CD4-positive, alpha-beta T cell treated with Interleukin-2 at 100 ng/mL for 4 hours (primary cell): ENCODE results near the gene PGAP6.

ENCODE experiments used
- DNase-seq: peaks from one replicate; pipeline ENCODE4 v3.0.0-alpha.2; 2020; ENCODE audit warnings: low spot score

Gene PGAP6

DNA sequence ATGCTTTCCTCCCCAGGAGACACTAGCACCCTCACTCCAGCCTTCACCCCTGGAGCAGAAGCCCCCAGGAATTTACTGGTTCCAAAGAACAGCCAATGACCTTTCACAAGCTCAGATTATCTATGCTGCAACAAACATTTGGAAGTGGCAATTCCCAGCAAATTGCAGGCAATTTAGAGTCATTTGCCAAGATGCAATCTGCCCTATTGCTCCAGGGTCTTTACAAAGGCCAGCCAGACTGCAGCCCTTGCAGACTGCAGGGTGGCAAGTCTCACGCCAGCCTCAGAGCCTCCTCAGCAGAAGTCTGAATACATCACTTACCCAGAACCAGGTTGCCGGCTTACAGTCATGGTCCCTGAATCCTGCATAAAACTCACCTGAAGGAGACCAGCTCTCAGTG is 51.0 kb downstream of the PGAP6 start:
- DNase-seq: no peak

DNA sequence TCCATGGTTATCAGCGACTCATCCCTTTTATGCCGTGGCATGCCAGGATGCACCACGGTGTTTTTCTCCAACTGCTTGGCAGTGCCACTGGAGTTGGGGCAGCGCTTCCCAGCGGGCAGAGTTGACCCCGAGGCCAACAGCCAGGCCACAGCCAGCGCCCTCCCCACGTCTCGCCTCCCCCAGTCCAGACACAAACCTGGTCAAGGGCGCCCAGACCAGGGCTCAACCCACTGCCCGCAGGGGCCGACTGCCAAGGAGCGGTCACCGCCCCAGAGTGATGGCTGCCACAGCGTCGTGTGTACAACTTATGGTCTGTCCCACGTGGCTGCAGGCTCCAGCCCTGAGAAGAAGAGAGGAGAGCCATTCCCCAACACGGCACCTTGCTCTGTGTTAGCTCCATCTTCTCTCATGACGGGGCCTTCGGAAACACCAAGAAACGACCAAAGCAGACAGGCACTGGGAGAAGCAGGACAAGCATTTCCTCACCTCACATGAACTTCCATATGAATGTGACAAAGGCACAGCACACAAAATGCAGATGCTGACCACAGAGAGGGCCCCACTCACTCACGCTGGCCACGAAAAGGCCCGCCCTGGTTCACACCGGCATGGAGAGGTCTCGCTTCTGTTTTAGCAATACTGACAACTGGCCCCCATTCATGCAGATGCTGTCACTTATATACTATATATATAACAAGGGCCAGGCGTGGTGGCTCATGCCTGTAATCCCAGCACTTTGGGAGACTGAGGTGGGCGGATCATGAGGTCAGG is 56.2 kb downstream of the PGAP6 start:
- DNase-seq: no peak

- peak; percentile 70 for DNase-seq
Measured at GRCh38 chr16:324451-325334, 57.1 kb downstream of the PGAP6 start.

GRCh38 chr16:324201-324450 is 57.7 kb downstream of the PGAP6 start:
- DNase-seq: no peak

DNA sequence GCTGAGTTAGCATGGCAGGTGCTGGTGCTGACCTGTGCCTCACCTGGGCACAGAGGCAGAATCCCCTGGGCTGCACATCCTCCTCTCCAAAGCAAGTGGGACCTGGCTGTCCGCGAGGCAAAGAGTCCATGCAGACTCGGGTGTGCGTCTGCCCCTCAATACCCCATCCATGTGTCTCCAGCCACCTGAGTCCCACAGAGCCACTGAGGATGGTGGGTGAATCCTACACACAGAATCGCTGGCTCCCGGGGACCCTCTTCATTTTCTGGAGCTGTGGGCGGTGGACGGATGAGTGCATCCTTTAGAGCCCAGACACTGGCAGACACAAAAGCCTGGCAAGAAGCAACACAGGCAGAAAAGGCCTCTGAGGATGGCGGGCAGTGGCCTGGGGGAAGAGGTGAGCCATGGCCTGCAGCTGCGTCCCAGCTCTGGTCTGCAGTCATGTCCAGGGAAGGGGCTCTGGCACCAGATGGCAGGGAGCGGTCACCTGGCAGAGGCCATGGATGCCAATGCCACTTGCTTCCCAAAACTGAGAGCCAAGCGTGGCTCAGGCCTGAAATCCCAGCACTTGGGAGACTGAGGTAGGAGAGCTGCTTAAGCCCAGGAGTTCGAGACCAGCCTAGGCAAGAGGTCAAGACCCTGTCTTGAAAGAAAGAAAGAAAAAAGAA is 59.2 kb downstream of the PGAP6 start:
- DNase-seq: no peak

GRCh38 chr16:321532-321931 is 60.2 kb downstream of the PGAP6 start:
- DNase-seq: no peak
